ENCODE data around the gene UBE2V1. TPM values are rescaled to one million over a fixed set of nuclear protein-coding genes. Genes with fewer than 3 reads are reported as not detected.

Gene UBE2V1
- total RNA-seq, 2 experiments from 2014 or later = 57.3 to 143 TPM

DNA sequence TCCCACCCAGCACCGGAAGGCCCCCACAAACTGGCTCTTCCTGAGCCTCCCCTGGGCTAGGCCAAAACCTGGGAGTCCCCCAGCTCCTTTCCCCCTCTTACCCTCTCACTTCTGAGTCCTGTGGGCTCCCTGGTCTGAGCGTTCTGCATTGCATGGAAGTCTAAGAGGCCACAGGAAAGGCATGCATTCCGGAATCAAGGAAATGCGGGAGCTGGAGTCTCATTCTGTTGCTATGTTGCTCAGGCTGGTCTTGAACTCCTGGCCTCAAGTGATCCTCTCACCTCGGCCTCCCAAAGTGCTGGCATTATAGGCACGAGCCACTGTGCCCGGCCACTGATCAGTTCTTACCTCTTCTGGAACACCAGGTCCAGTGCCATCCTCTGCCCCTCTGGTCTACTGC, 45.9 kb downstream of the UBE2V1 start:
- peaks cover 7% of the 10 kb centered on the region for H3K4me1 ChIP-seq (ENCODE audit: insufficient read depth, low read length, poor library complexity, severe bottlenecking)
- intact Hi-C loops (cut with micrococcal nuclease; ENCODE audit: unreplicated experiment) = no loop called here
- H4K20me1 ChIP-seq (ENCODE audit: insufficient read depth, low read length) = no peaks in the 10 kb centered on the region
- TF ChIP-seq, protein P1, sequence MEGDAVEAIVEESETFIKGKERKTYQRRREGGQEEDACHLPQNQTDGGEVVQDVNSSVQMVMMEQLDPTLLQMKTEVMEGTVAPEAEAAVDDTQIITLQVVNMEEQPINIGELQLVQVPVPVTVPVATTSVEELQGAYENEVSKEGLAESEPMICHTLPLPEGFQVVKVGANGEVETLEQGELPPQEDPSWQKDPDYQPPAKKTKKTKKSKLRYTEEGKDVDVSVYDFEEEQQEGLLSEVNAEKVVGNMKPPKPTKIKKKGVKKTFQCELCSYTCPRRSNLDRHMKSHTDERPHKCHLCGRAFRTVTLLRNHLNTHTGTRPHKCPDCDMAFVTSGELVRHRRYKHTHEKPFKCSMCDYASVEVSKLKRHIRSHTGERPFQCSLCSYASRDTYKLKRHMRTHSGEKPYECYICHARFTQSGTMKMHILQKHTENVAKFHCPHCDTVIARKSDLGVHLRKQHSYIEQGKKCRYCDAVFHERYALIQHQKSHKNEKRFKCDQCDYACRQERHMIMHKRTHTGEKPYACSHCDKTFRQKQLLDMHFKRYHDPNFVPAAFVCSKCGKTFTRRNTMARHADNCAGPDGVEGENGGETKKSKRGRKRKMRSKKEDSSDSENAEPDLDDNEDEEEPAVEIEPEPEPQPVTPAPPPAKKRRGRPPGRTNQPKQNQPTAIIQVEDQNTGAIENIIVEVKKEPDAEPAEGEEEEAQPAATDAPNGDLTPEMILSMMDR (conservative IDR thresholded peaks at IDR 0.05; ENCODE audit: low read length) = no peak
- TF ChIP-seq EZH2phosphoT487 (IDR thresholded peaks at IDR 0.05; ENCODE audit: borderline replicate concordance, low read depth, low read length) = no peak
- ChIA-PET CTCF (ENCODE audit: unreplicated experiment) (interaction anchor here (0.6 kb wide), 1 partner anchor 25 kb away, joined by 4 read pairs; no protein-coding TSS in a partner anchor), POLR2A (no interaction called here)
- H3K9me3 ChIP-seq (ENCODE audit: low read length) = no peaks in the 10 kb centered on the region
- BruUV-seq (replicated peaks) = no TSS peak
- DNase-seq (ENCODE audit: low spot score) = no peak
- H3K27ac ChIP-seq (ENCODE audit: low read depth, low read length, poor library complexity, severe bottlenecking) = no peak overlapping the region
- no peak overlapping the region for H3K4me2 ChIP-seq (ENCODE audit: low read length)
- no peaks in the 10 kb centered on the region for H3K79me2 ChIP-seq (ENCODE audit: insufficient read depth, low read depth, low read length)
- no peak overlapping the region for H2AFZ ChIP-seq (ENCODE audit: low read length)
- H3K4me3 ChIP-seq (ENCODE audit: low read depth, low read length, poor library complexity, severe bottlenecking) = no peak overlapping the region
- H3K36me3 ChIP-seq (ENCODE audit: insufficient read depth, low read length) = no peaks in the 10 kb centered on the region
- H3K9me2 ChIP-seq (ENCODE audit: insufficient read depth, low read length) = no peaks in the 10 kb centered on the region

DNA sequence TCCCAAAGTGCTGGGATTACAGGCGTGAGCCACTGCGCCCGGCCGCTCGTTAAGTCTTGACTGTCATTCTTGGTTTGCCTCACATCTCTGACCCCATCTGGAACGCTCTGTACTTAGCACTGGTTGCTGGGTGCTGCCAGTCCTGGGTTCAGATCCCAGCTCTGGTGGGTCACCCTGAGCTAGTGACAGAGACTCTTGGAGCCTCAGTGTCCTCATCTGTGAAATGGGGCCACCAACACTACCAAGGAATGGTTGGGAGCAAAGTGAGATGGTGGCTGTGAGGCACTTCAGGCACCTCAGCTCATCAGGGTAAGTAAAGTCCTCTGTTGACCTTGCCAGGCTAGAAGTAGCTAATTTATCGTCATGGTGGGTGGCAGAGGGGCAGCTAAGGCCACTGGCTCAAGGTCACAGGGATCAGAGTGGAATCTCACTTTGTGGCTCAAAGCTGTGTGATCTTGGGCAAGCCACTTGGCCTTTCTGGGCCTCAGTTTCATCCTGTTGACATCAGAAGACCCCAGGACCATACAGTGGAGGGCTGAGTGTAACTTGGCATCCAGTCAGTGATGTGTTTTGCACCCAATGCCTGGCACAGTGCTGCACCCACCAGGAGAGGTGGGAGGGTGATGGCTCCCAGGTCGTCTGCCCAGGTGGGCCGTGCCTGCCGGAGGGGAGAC, 46.7 kb downstream of the UBE2V1 start:
- intact Hi-C loops (cut with micrococcal nuclease; ENCODE audit: unreplicated experiment) = no loop called here
- no peak for DNase-seq (ENCODE audit: low spot score)
- Histone ChIP-seq H3K36me3 (ENCODE audit: insufficient read depth, low read length) (no peaks in the 10 kb centered on the region), H3K9me3 (ENCODE audit: low read length) (no peaks in the 10 kb centered on the region), H3K4me2 (ENCODE audit: low read length) (no peak overlapping the region), H2AFZ (ENCODE audit: low read length) (no peak overlapping the region), H3K27ac (ENCODE audit: low read depth, low read length, poor library complexity, severe bottlenecking) (no peak overlapping the region), H3K79me2 (ENCODE audit: insufficient read depth, low read depth, low read length) (no peaks in the 10 kb centered on the region), H3K9me2 (ENCODE audit: insufficient read depth, low read length) (no peaks in the 10 kb centered on the region), H4K20me1 (ENCODE audit: insufficient read depth, low read length) (no peaks in the 10 kb centered on the region), H3K4me1 (ENCODE audit: insufficient read depth, low read length, poor library complexity, severe bottlenecking) (peaks cover under 1% of the 10 kb centered on the region), H3K4me3 (ENCODE audit: low read depth, low read length, poor library complexity, severe bottlenecking) (no peak overlapping the region)
- TF ChIP-seq EZH2phosphoT487 (IDR thresholded peaks at IDR 0.05; ENCODE audit: borderline replicate concordance, low read depth, low read length) = no peak
- TF ChIP-seq, protein P1 (conservative IDR thresholded peaks at IDR 0.05; ENCODE audit: low read length) = no peak
- ChIA-PET POLR2A (interaction anchor here (0.8 kb wide), 1 partner anchor 38 kb away, joined by 6 read pairs; no protein-coding TSS in a partner anchor), CTCF (ENCODE audit: unreplicated experiment) (interaction anchor here (0.6 kb wide), 1 partner anchor 25 kb away, joined by 4 read pairs; no protein-coding TSS in a partner anchor)
- no TSS peak for BruUV-seq (replicated peaks)

DNA sequence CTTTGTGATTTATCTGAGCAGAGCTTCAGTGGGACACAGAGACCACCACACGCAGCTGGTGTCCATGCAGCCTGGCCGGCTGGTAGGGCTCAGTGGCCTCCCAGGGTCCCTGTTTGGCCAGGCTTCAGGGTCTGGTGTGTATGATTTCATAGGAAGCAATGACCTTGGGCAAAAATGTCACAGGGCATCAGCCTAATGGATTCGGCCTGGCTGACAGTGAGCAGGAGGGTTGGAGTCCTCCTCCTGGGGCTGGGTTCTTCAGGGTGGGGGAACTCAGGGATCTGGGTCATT, 47.7 kb downstream of the UBE2V1 start:
- Histone ChIP-seq H3K9me3 (ENCODE audit: low read length) (no peaks in the 10 kb centered on the region), H3K36me3 (ENCODE audit: insufficient read depth, low read length) (no peaks in the 10 kb centered on the region), H3K9me2 (ENCODE audit: insufficient read depth, low read length) (no peaks in the 10 kb centered on the region), H3K27ac (ENCODE audit: low read depth, low read length, poor library complexity, severe bottlenecking) (no peak overlapping the region), H3K79me2 (ENCODE audit: insufficient read depth, low read depth, low read length) (no peaks in the 10 kb centered on the region), H4K20me1 (ENCODE audit: insufficient read depth, low read length) (no peaks in the 10 kb centered on the region), H3K4me2 (ENCODE audit: low read length) (no peak overlapping the region), H3K4me3 (ENCODE audit: low read depth, low read length, poor library complexity, severe bottlenecking) (no peak overlapping the region), H2AFZ (ENCODE audit: low read length) (no peak overlapping the region), H3K4me1 (ENCODE audit: insufficient read depth, low read length, poor library complexity, severe bottlenecking) (no peaks in the 10 kb centered on the region)
- POLR2A ChIA-PET = interaction anchor here (0.8 kb wide), 1 partner anchor 37 kb away, joined by 6 read pairs; no protein-coding TSS in a partner anchor
- intact Hi-C loops (cut with micrococcal nuclease; ENCODE audit: unreplicated experiment) = no loop called here
- no peak for DNase-seq (ENCODE audit: low spot score)
- no peak for TF ChIP-seq EZH2phosphoT487 (IDR thresholded peaks at IDR 0.05; ENCODE audit: borderline replicate concordance, low read depth, low read length)
- TF ChIP-seq, protein P1 (conservative IDR thresholded peaks at IDR 0.05; ENCODE audit: low read length) = no peak
- BruUV-seq (replicated peaks) = no TSS peak
- CTCF ChIA-PET (ENCODE audit: unreplicated experiment) = interaction anchor here (0.6 kb wide), 1 partner anchor 24 kb away, joined by 3 read pairs; no protein-coding TSS in a partner anchor
